ENCODE results near the gene GALNTL6.

- TF ChIP-seq CTCF (conservative IDR thresholded peaks at IDR 0.05; ENCODE audit: low read length) (peak; percentile 51), EZH2phosphoT487 (IDR thresholded peaks at IDR 0.05; ENCODE audit: borderline replicate concordance) (no peak)
These were observed 27.8 kb upstream of the GALNTL6 start for GRCh38 chr4:171785388-171785787.
